NCI-H82 (cell line): ENCODE results near the gene GATAD2A.

Source experiments
- DNase-seq: peaks from one replicate; lab custom pipeline; 2025; lab: John Stamatoyannopoulos, UW

The GATAD2A gene

DNA sequence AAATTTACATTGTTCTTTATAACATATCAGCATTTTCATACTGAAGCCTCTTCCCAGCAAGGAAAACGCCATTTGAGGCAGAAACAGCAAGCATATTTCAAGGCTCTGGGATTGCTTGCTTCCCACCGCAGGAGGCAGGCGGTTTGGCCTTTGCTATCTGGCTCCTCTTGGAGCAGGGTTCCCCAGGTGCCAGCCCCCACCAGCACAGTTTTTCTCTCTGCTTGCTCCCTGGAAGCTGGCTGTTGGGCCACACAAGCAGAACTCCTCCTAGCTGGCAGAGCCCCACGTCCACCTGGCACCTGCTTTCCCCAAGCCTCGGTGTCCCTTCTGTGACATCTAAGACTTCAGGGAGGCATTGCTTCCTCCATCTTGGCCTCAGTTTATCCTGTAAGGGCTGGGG lies 16.7 kb downstream of the GATAD2A start:
- no peak for DNase-seq

DNA sequence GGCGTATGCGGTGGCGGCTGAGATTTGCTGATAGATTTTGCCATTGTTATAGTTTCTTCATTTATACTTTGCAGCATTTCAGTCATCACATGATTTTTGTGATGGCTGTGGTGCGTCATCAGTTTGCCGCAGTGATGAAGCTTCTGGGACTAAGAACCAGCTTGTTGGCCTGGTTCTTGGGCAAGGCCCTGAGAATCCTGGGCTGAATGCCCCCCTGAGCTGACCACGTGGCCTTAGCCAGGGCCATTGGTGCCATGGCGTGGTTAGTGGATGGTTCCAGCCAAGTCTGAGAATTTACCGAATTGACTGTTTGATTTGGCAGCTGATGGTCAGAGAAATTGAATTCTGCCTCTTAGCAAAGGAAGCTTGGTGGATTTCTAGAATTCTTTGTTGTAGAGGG lies 17.8 kb downstream of the GATAD2A start:
- DNase-seq = no peak

DNA sequence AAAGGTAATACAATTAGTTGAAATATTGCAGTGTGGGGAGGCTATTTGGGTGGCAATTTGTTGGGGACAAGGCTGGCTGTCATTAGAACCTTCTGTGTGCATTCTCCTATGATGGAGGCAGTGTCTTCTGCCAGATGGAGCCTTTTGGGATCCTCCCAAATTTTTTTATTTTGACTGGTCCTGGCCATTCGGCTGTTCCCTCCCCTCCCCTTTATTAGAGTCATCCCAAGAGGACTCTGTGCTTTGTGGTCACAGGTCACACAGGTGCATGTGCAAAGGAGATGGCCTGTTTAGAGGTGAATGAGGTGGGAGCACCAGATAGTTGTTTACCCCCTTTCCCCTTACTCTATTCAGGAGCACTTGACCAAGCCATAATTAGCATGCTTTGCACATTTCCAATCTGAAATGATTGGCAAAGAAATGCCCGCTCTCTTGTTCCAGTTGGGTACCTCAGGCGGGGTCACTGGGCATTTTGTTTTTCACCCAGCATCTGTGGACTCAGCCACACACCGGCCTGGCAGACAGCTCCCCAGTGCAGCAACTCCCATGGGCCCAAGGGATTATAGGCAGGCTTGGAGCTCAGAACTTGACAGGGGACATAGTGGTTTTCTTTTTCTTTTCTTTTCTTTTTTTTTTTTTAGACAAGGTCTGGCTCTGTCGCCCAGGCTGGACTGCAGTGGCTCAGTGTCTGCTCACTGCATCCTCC lies 19.8 kb downstream of the GATAD2A start:
- DNase-seq = no peak

DNA sequence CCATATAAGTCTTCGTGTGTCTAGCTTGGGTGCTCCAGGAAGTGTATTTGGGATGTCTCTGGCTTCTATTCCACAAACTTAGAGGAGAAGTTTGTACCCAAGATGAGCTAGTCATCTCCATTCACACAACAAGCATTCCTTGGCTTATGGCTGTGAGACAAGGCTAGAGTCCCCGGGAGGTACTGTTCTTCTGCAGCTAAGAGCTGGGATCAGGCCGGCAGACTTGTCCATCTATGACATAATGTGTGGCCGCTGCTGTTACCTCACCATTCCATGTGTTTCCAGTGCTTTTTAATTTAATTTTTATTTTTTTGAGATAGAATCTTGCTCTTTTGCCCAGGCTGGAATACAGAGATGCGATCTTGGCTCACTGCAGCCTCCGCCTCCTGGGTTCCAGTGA lies 20.7 kb downstream of the GATAD2A start:
- no peak for DNase-seq

DNA sequence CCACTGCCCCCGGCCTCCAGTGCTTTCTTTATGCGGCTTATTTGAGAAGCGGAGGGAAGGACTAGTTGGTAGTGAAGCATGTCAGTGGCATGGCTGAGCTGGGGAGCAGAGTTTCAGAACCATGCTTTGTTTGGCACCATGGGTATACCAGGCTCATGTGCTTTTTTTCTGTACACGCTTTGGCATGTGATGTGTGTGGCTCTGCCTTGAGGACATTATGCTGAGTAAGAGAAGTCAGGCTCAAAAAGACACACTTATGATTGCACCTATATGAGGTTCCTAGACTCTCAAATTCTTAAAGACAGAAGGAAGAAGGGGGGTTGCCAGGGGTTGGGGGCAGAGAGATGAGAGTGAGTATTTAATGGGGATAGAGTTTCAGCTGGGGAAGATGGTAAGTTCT lies 21.3 kb downstream of the GATAD2A start:
- no peak for DNase-seq

DNA sequence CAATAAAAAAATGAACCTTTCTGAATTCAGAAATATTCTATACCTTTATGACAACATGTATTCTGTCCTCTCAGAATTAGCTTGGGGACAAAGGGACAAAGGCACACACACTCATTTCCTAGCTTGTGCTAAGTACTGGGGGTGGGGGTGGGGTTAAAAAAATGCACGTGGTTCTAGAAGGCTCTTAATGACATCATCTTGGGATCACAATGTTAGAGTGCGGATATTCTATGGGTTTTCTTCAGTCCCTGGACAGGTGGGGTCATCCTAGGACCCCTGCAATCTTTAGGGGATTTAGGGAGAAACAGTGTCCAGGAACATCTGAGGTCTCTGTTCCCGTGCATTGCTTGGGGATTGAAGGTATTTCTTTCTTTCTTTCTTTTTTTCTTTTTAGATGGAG lies 21.8 kb downstream of the GATAD2A start:
- DNase-seq = no peak

DNA sequence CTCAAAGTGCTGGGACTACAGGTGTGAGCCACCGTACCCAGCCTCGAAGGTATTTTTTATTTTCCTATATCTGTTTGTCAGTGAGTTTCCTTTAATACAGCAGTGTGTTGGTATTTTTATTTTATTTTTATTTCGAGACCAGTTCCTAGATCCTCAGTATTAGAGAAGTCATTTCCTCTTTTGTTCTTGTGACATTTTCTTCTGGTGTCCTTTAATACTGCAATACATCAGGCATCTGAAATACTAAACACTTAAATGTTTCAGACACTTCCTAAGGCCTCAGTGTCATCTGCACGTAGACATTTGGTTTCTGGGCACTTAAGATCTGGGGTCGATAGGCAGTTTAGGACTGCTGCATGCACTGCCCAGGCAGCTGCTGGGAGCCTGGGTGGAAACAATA lies 22.5 kb downstream of the GATAD2A start:
- DNase-seq = no peak

DNA sequence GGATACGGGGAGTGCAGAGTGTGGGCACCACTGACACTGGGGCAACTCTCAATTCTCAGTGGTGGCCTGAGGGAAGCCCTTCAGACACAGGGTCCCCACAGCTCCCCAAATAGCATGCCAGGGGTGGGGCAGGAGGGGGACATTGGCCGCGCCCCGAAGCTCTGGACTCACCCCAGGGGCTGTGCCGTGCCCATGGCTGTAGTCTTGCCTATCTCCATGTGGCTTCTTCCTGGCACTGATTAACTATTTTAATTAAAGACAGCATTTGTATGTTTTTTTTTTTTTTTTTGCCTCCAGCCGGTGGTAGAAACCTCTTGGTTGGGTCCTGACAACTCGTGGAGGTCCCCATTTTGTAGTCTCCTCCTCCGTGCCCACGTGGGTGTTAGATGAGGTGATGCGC lies 23.3 kb downstream of the GATAD2A start:
- DNase-seq = no peak

DNA sequence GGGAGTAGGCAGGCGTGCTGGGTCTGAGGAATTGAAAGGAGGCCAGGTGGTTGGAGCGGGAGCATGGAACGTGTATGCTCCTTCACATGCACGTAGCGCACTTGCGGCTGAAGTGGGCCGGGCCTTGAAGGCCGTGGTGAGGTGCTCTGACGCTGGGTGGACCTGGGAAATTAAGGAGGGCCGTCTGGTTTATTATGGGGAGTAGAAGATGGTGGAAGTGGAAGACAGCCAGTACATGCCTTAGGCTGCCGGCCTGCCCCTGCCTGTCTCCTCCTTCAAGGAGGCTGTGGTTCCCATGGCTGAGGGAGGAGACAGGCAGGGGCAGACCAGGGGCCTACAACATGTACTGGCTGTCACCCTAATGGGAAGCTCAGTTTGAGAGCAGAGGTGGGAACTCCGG lies 23.9 kb downstream of the GATAD2A start:
- DNase-seq = no peak

DNA sequence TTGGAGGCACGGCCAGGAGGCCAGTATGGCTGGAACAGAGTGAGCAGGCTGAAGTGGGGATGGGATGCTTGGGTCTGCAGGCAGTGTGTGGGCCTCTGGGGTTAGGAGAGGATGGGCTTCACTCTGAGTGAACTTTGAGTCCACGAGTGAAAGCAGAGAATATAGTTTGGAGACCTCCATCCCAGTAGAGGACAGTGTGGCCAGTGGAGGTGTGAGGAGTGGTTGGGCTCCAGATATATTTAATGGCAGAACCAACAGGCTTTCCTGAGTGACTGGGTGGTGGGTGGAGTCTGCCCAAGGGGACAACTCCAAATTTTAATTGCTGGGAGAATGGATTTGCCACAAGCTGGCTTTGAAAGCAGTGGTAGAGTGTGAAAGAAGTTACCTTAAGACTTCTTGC lies 27.3 kb downstream of the GATAD2A start:
- DNase-seq = no peak

DNA sequence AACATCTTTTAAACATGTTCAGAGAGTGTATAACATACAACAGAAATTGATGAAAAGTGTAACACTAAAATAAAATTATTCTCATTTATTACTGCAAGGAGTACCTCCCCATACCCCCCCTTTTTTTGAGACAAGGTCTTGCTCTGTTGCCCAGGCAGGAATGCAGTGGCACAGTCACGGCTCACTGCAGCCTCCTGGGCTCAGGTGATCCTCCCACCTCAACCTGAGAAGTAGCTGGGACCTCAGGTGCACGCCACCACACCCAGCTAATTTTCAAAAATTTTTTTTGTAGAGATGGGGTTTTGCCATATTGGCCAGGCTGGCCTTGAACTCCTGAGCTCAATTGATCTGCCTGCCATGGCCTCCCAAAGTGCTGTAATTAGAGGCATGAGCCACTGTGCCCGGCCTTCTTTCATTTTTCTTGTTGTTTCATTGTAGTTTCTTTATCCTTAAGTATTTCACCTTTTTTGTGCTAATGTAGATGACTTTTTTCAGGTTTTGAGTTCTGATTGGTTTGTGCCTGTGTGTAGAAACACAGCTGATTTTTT lies 28.3 kb downstream of the GATAD2A start:
- no peak for DNase-seq

DNA sequence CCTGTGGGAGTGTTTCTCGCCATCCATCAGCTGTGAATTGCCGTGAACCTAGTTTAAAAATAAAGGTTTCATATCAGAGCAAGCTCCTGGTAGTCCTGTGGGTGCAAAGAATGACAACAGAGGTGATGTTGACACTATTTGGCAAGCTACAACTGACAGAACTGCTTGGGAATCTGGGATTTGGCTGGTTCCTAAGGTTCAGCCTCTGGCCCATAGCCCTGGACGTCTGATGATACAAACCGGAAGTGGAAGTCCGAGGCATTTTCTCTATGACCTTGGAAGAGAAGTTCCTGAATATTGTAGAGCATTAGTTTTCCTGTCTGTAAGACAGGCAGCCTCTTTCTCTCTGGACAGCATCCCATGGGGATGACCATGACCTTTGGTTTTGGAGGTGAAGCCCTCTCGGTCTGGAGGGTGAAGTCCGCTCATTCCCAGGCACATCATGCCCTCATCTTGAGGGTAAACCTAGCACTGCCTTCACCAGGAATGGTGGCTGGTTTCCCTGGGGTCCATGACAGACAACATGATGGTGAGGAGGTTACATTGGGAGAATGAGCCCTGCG lies 29.1 kb downstream of the GATAD2A start:
- DNase-seq = no peak

DNA sequence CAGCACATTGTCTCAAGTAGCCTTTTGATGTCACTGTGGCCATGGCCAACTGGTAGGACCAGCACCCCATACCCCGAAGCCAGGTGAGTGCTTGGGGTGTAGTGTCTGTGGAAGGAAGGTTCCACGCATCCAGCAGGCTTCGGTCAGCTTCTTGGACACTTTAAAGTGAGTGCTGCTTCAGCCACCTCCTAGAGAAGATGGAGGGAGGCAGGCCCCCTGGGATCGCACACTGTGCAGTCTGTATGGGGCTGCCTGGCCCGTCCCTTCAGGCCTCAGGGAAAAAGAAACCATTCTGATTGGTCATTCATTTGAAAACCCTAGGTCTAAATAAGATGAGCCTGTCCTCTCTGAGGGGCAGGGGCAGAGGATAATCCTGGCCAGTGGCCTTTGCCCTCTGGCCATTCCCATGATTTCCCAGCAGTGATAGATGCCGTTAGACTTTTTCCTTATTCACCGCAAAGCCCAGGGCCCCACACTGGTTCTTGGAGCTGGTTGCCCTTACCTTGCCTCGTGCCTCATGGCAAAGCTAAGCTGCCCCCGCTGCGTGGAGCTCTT lies 30.7 kb downstream of the GATAD2A start:
- DNase-seq = no peak

DNA sequence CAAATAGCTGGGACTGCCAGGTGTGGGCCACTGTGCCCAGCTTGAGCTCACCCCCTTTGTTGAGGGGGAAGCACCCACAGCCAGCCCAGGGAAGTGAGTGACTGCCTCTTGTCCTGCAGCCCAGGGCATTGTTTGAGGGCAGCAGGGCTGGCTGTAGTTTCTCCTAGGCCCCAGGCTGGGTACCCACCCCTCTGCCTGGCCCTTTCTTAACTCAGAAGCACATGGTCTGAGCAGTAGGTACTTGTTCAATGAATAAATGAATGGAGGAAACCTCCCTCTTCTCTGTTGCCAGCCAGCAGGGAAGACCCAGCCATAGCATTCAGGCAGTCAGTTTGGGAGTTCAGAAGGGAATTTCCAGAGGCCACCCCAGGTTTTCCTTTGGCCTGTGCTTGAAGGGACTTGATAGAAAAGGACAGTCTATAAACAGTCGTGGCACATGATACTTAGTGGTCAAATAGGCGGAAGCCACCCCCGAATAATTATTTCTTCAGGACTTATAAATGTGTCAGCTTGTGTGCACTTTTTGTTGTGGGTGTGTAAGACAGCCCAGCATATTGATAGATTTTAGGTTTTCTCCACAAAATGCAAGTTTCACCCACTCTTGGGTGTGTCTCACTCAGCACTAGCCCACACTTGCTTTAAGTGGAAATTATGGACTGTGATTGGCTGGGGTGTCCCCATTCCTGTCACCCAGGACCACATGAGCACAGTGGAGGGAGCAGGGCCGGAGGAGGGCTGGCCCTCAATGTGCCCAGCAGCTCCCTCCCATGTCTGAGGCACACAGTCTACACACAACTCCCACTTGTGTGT lies 33.1 kb downstream of the GATAD2A start:
- no peak for DNase-seq

DNA sequence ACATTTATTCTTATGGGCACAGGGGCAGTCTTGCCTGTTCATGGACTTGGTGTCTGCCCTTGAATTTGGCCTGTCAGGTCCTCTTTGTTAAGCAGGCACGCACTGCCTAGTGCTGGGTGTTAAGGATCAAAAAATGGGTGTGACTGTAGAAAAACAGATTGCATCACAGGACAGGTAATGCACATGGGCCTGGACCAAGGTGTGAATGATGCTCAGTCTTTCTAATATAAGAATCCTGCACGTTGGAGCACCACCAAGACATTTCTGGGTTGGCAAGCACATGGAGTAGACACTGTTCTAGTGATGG lies 33.7 kb downstream of the GATAD2A start:
- DNase-seq = no peak

DNA sequence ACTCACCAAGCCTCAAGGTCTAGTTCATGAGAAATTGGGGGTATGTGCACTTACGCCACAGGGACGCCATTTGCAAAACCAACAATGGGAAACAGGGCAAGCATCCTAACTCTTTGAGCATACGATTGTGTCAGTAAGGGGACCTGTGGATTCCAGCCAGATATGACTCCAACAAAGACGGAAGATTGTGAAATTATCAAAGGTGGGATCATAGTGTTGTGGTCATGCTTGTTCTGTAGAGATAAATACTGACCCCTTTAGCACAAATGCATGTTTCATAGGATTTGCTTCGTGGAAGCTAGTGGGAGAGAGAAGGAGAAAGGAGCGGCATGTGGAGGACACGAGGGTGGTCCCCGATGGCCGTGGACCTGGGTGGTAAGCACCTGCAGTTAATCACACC lies 37.8 kb downstream of the GATAD2A start:
- DNase-seq = no peak

DNA sequence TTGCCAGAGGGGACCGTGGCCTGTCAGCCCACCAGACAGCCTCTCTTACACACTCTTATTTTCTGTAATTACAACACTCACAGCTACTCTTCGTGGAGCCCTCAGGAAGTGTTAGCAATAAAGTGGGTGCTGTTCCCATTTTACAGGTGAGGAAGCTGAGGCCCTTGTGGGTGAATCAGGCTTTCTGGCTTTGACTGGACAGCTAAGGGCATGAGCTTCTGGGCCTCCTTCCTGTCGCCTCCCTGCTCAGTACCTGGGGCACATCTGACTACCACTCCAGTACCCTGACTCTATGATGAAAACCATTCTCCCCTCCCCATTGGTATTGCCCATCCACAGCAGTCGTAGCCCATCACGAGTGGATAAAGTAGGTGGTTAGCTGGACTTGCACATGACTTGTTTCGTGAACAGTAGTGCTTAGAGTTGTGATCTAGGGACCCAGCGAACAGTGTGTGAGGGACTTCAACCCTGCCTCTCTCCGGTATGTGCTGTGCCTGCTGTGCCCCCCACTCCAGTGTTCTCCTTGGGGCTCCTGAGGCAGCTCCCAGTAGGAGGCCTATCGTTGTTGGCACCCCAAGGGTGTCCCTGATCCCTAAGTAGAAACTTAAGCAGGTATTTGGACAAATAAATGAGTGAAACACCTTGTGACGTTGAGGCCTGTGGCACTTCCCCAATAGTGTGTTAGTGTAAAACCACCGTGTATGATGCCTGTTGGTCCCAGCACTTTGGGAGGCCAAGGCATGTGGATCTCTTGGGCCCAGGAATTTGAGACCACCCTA lies 38.6 kb downstream of the GATAD2A start:
- no peak for DNase-seq

DNA sequence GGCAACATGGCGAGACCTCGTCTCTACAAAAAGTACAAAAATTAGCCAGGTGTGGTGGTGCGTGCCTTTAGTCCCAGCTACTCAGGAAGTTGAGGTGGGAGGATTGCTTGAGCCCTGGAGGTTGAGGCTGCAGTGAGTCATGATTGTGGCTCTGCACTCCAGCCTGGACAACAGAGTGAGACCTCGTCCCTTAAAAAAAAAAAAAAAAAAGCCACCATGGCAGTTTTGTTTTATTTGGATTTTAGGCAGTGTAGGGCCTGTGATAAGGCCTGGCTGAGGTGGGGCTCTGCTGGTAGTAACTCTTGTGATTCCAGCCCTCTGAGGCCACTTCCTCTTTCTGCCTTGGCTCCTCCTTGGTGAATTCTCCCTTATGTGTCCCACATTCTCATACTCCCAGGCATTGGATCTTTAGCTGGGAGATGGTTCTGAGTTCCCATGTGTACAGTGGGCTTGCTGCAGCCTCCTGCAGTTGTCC lies 39.2 kb downstream of the GATAD2A start:
- no peak for DNase-seq

DNA sequence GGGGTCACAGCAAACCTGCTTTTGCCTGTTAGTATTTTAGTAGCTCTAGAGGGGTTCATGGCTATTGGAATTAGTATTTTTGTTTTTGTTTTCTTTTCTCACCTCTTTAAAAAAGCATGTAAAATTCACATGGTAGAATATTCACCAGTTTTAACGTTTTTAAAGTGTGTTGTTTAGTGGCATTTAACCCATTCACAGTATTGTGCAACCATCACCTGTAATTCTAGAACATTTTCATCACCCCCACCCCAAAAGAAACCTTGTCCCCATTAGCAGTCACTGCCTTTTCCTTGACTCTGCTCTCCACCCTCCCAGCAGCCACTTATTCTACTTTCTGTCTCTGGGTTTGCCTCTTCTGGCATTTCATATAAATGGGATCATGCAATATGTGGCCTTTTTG lies 39.8 kb downstream of the GATAD2A start:
- no peak for DNase-seq

DNA sequence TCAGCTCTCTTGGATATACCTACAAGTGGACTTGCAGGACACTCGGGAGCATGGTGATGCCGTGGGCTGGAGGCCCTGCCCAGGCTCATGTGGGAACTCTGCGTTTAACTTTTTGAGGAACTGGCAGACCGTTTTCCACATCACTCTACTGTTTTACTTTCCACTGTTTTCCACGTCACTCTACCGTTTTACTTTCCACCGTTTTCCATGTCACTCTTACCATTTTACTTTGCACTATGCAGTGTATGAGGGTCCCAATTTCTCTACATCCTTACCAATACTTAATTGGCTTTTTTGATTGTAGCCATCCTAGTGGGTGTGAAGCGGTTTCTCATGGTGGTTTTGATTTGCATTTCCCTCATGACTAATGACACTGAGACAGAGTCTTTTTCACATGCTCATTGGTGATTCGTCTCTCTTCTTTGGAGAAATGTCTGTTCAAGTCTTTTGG lies 40.5 kb downstream of the GATAD2A start:
- no peak for DNase-seq

DNA sequence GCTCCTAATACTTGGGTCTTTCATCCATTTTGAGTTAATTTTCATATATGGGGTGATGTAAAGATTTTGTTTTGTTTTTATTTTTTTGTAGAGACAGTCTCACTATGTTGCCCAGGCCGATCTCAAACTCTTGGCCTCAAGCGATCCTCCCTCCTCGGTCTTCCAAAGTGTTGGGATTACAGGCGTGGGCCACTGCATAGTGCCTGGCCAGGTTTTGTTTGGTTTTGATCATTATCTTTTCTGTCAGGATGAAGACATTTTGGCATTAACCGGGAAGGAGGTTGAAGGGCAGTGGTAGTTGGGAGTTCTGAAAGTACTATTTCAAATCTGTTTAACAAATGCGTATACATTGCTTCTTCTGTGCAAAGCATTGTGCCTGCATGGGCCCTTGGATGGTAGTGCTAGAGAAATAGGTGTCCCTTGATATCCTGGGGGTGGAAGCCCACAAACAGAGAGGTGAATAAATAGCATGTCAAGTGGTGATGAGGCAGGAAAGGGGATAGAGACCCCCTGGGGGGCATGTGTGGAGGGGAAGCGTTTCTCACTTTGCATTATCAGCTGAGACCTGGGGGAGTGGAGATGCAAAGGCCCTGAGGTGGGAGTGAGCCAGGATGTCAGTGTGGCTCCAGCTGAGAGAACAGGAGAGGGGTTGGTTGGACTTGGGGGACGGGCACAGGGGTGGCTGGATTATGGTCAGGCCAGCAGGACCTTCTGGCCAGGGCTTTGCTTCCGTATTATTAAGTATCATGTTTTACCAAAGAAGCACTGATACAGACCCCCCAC lies 41.4 kb downstream of the GATAD2A start:
- no peak for DNase-seq
